Non-pigmented ciliary epithelial cell (primary cell): Measurements from ENCODE around the gene SPIRE1.
A peak's percentile ranks its signal among the peaks of the same experiment; 100 is the strongest.
"Not testable (repeated sequence)": the region's sequence is repeated elsewhere in the genome, so short reads cannot be mapped to it uniquely, and the experiment has no call there.

Experiments used
- DNase-seq: peaks from one replicate; pipeline ENCODE4 v3.0.0-alpha.2; 2010; ENCODE audit warnings: low read depth

Gene SPIRE1

GRCh38 chr18:12598181-12598930 lies 59.6 kb downstream of the SPIRE1 start:
- no peak for DNase-seq

DNA sequence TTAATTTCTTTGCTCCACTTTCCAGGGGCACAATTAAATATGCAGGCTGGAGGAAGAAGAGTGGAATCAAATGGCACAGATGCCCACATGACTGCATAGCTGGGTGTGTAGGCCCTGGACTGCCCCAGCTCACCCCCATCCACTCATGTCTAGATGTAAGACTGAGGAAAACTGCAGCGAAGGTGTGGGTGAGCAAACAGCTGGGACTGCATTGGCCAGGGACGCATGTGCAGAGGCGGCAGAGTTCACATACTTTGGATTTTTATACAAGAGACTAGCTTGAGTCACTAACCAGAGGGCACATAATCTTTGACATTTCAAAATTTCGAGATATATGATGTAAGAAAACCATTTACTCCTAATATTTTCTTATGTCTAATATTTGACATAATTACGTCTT lies 60.1 kb downstream of the SPIRE1 start:
- peak; percentile 88 for DNase-seq

GRCh38 chr18:12595571-12596255 lies 62.2 kb downstream of the SPIRE1 start:
- no peak for DNase-seq

- no peak for DNase-seq
Measured at GRCh38 chr18:12593866-12594265, 64.0 kb downstream of the SPIRE1 start.

GRCh38 chr18:12592597-12593127 lies 65.2 kb downstream of the SPIRE1 start:
- DNase-seq, result no peak

DNA sequence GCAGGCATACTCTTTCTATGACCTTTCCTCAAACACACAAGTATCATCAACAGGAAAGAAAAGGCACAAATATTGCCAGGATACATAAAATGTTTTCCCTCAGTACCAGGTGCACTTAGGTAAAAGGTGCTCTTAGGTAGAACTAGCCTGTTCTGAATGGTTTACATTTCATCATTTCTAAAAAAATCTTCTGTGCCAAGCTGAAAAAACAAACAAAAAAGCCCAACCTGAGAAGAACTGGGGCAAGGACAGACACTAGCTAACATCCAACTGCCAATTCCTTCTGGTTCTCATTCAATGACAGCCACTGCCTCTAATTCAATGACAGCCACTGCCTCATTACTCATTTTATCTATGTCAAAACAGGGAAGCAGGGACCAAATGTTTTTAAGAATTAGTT lies 68.5 kb downstream of the SPIRE1 start:
- DNase-seq, result no peak

DNA sequence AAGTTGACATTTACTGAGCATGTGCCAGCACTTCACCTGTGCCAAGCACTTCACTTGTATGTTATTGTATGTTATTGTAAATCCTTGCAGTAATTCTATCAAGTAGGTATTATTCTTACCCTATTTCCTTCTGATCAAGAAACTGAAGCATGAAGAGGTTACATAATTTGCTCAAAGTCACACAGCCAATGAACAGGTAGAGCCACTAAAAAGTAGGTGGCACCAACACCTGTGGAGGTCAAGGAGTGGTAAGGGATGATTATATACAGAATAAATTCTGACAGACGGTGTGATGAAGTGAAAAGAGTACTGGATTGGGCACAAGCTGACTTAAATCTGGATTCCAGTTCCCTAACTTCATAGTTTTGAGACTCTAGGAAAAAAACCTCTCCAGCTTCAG lies 71.0 kb downstream of the SPIRE1 start:
- no peak for DNase-seq

- DNase-seq, result no peak
Measured at GRCh38 chr18:12585218-12585617, 72.7 kb downstream of the SPIRE1 start.

DNA sequence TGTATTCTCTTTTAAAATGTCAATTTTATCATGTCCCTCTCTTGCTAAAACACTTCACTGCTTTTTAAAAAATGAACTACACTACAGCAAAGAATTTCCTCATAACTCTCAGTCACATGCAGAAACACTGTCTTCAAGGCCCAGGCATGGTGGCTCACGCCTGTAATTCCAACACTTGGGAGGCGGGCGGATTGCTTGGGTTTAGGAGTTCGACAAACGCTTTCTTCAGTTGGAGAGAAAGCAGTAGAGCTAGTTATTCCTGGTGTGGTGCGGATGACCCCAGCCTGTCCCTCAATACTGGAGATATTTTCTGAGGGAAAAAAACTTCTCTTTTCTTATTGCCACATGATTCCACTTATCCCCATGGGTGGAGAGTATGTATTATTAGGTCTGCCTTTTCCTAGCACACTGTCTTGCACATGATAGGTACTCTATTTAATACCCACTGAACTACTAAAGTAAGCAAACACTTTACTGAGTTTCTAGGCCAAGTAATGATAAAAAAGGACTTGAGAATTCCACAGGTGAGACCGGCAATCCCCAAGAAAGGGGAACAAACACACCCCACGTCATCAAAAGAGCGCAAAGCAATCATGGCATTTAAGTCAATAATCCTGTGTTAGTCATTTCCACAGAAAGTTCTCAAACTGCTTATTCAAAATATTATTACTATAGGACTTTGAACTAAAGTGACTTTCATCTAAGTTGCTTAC lies 77.1 kb downstream of the SPIRE1 start:
- no peak for DNase-seq

DNA sequence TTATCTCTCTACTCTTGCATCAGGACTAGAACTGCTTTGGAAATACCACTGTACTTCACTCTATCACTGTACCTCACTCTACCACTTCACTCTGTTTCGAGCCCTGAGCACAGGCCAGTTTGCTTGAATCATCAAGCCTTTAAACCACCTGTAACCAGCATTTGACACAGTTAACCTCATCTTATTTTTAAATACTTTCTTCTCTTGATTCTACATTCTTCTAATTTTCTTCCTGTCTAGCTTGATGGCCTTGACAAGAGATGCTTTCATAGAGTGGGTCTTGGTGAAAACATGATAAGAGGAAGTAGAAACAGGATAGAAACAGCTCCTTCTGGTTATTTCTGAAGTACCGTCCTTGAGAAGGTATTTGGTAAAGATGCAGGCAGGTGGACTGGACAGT lies 78.1 kb downstream of the SPIRE1 start:
- no peak for DNase-seq

DNA sequence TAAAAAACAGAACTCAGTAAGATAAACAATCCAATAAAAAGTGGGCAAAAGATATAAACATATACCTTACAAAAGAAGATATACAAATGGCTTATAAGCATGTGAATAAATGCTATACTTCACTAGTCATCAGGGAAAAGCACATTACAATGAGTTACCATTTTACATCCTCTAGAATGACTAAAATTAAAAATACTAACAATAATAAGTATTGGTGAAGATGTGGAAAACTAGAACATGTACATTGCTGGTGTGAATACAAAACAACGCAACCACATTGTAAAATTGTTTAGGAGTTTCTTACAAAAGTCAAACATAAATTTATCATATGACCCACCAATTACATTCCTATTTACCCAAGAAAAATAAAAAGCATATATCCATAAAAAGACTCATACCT lies 80.1 kb downstream of the SPIRE1 start:
- DNase-seq, result no peak

- no peak for DNase-seq
Measured at GRCh38 chr18:12574494-12575185, 83.3 kb downstream of the SPIRE1 start.

DNA sequence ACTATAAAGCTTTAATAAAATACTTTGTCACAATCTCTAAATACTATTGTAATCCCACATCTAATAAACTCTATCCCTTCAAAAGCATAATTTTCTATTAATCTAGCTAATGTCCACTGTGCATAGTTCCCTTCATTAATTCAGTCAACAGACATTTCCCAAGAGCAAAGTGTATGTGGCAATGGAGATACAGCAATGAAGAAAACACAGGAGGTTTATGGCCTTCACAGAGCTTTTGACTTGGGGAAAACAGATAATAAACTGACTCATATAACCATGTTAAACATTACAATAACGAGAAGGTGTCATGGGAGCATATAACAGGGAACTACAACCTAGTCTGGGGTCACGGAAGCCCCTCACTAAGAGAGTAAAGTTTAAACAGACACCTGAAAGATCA lies 86.3 kb downstream of the SPIRE1 start:
- DNase-seq, result no peak

DNA sequence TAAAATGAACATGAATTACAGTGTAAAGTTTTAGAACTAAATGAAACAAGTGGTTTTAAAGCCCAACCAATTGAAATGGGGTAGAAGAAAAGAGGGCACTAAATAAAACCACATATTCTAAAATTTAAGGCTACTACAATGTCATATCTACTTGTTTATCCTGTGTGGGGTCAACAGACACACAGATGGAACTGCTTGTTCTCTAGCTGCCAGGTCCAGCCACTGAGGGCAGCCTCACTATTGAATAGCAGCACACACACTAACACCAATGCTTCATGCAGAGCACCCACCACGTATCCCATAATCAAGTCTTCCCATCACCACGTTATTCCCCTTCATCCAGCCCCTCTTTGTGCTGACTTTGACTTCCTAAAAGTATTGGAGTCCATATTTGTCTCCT lies 88.1 kb downstream of the SPIRE1 start:
- DNase-seq, result no peak

DNA sequence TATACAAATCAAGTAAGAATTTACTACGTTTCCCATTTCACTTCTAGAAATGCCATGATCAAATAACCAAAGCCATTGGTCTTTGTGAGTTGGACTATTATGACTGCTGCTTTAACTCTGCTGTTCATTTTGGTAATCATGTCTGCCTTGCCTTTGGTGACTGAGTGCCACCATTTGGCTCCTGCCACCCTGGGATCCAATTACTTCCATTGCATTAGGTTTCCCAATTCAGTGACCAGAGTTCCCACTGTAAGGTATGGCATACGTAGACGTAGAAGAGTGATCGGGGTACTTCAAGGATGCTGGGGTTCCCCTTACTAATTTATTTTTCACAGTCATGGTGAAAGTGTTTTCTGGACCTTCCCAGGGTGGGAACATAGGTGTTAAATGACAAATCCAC lies 90.1 kb downstream of the SPIRE1 start:
- no peak for DNase-seq

DNA sequence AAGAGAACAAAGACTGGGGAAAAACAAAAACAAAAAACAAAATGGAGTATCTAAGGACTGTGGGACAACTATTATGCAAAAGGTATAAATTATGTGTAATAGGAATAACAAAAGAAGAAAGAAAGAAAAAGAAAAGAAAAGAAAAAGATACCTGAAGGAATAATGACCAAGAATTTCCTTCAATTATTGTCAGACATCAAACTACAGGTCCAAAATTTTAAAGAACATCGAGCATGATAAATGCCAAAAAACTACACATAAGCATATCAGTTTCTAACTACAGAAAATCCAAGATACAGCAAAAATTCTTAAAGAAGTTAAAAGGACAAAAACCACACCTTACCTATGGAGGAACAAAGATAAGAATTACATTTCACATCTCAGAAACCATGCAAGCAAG lies 93.0 kb downstream of the SPIRE1 start:
- DNase-seq, result no peak

GRCh38 chr18:12564378-12564777 lies 93.5 kb downstream of the SPIRE1 start:
- no peak for DNase-seq

DNA sequence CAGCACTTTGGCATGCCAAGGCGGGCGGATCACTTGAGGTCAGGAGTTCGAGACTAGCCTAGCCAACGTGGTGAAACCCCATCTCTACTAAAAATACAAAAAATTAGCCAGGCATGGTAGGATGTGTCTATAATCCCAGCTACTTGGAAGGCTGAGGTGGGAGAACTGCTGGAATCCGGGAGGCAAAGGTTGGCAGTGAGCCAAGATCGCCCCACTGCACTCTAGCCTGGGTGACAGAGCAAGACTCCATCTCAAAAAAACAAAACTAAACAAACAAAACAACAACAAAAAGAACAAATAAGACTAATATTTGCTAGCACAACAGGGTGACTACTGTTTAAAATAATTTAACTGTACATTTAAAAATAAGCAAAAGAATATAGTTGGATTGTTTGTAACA lies 97.3 kb downstream of the SPIRE1 start:
- DNase-seq, result not testable (repeated sequence)

DNA sequence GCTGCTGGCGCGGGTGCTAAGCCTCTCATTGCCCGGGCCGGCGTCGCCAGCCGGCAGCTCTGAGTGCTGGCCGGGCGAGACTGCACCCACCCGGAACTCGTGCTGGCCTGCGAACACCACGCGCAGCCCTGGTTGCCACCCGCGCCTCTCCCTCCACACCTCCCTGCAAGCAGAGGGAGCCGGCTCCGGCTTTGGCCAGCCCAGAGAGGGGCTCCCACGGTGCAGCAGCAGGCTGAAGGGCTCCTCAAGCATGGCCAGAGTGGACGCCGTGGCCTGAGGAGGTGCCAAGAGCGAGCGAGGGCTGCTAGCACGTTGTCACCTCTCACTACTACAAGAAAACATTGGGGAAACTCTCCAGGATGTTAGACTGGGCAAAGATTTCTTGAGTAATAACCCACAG lies 98.6 kb downstream of the SPIRE1 start:
- no peak for DNase-seq

GRCh38 chr18:12556946-12557806 lies 100.7 kb downstream of the SPIRE1 start:
- DNase-seq, result no peak

DNA sequence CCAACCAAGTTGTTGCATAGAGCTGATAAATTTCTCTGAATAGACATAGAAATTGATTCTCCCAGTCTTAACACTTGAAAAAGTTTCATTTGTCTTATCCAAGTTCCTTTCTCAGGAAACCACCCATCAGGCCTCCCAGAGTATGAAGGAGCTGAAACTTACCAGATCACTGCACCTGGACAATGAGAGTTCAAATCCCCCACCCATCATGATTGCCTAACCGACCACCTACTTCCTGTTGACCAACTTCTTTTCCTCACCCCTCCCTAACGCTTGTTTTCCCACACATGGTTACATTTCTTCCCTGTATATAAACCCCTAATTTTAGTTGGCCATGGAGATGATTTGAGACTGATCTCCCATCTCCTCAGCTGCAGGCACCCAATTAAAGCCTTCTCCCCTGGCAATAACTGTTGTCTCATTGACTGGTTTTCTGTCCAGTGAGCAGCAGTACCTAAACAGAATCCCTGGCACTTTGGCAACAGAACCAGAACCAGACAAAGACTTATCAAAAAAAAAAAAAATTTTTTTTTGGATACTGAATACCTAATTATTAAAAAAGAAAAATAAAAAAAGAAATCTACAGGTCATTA lies 103.0 kb downstream of the SPIRE1 start:
- DNase-seq, result no peak
